ENCODE measurements around the gene IRS2. TPM values are rescaled to one million over a fixed set of nuclear protein-coding genes. Genes with fewer than 3 reads are reported as not detected.
"Not testable (repeated sequence)": the region's sequence is repeated elsewhere in the genome, so short reads cannot be mapped to it uniquely, and the experiment has no call there.

IRS2 gene, protein sequence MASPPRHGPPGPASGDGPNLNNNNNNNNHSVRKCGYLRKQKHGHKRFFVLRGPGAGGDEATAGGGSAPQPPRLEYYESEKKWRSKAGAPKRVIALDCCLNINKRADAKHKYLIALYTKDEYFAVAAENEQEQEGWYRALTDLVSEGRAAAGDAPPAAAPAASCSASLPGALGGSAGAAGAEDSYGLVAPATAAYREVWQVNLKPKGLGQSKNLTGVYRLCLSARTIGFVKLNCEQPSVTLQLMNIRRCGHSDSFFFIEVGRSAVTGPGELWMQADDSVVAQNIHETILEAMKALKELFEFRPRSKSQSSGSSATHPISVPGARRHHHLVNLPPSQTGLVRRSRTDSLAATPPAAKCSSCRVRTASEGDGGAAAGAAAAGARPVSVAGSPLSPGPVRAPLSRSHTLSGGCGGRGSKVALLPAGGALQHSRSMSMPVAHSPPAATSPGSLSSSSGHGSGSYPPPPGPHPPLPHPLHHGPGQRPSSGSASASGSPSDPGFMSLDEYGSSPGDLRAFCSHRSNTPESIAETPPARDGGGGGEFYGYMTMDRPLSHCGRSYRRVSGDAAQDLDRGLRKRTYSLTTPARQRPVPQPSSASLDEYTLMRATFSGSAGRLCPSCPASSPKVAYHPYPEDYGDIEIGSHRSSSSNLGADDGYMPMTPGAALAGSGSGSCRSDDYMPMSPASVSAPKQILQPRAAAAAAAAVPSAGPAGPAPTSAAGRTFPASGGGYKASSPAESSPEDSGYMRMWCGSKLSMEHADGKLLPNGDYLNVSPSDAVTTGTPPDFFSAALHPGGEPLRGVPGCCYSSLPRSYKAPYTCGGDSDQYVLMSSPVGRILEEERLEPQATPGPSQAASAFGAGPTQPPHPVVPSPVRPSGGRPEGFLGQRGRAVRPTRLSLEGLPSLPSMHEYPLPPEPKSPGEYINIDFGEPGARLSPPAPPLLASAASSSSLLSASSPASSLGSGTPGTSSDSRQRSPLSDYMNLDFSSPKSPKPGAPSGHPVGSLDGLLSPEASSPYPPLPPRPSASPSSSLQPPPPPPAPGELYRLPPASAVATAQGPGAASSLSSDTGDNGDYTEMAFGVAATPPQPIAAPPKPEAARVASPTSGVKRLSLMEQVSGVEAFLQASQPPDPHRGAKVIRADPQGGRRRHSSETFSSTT (N-terminal part only)
- total RNA-seq: 6.4 and 19.0 TPM in 2 replicates

DNA sequence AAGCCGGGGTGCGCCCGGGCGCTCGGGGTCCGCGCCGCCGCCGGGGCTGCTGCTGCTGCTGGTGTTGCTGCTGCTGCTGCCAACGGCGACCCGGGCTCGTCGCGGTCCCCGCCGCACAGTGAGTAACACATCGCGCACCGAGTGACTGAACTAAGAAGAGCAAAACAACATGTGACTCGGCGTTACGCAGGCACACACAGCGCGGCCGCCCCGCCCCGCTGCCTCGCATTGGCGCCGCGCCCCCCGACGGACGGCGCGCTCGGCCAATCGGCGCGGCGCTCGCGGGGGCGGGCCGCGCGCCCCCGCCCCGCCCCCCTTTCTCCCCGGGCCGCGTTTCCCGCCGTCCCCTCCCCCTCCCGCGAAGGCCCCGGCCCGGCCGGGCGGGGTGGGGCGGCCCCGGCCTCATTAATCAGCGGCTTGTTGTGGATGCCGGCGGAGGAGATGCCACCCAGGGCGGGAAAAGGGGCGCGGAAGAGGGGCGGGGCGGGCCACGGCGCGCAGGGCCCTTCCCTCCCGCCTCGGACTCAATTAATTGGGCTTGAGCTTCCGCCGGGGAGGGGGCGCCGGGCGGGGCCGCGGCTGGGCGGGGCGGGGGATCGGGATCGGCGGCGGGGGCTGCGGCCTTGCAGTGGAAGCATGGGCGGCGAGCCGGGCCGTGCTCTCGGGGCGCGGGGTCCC lies at the start of gene IRS2:
Gene IRS2 (minus strand): TSS at position 127 of the 678 bp plus-strand sequence. CDS start 530 bp downstream, outside the sequence.
- TF ChIP-seq, protein P1, sequence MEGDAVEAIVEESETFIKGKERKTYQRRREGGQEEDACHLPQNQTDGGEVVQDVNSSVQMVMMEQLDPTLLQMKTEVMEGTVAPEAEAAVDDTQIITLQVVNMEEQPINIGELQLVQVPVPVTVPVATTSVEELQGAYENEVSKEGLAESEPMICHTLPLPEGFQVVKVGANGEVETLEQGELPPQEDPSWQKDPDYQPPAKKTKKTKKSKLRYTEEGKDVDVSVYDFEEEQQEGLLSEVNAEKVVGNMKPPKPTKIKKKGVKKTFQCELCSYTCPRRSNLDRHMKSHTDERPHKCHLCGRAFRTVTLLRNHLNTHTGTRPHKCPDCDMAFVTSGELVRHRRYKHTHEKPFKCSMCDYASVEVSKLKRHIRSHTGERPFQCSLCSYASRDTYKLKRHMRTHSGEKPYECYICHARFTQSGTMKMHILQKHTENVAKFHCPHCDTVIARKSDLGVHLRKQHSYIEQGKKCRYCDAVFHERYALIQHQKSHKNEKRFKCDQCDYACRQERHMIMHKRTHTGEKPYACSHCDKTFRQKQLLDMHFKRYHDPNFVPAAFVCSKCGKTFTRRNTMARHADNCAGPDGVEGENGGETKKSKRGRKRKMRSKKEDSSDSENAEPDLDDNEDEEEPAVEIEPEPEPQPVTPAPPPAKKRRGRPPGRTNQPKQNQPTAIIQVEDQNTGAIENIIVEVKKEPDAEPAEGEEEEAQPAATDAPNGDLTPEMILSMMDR (IDR thresholded peaks at IDR 0.05; ENCODE audit: insufficient read depth, low read depth, low read length): no peak
- H3K4me3 ChIP-seq (ENCODE audit: low read depth, low read length): peak within 1 kb of the TSS; percentile 68
- peak; percentile 94 for DNase-seq (ENCODE audit: low read depth)

DNA sequence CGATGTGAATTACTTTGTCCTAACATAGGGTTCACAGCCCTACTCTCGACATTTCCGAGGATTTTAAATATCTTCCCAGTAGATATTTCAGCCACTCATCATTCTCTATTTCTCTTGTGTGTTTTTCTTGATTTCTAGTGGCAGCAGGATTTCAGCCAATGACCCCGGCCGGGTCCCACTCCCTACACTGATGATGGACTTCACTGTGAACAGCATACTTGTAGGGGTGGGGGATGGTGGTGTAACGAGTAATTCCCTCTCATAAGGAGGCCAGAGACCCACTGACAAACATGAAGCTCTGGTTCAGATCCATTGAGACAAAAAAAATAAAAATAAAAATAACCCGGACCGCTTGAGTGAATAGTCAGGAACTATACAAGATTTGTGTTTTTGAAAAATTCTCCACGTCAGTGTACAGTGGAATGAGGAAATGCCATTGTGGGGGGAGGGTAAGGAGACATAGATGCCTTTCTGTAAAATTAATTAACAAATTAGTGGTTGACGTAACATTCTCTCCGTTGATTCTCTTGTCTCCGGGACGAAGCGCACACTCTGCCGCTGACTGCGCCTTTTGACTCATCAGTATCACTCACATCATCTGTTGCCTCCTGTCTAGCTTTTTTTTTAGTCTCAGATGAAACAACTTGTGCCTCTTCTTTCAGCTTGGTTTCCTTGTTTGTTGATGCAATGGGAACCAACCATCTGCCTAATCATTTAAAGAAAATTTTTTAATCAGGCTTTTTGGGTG lies 48.8 kb upstream of the IRS2 start:
- no peak overlapping the region for H3K4me3 ChIP-seq (ENCODE audit: low read depth, low read length)
- no peak for DNase-seq (ENCODE audit: low read depth)
- TF ChIP-seq, protein P1 (IDR thresholded peaks at IDR 0.05; ENCODE audit: insufficient read depth, low read depth, low read length): no peak

DNA sequence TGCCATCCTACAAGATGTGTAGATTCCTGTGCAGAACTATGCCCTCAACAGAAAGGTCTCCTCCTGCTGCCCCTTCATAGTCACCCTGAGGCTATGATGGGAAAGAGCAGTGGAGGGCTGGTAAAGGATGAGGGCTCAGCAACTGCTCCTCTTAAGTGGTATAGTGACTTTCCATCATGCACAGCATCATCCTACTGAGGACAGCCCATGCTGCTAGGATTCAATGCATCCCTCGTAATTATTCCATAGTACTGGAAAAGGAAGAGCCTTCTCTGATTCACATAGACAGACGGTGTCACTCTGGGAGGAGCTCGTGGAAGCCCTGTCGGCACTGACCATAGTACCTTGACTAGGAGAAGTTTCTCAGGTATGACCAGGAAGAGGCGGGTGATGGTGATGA lies 47.6 kb upstream of the IRS2 start:
- no peak overlapping the region for H3K4me3 ChIP-seq (ENCODE audit: low read depth, low read length)
- no peak for DNase-seq (ENCODE audit: low read depth)
- TF ChIP-seq, protein P1 (IDR thresholded peaks at IDR 0.05; ENCODE audit: insufficient read depth, low read depth, low read length): no peak

DNA sequence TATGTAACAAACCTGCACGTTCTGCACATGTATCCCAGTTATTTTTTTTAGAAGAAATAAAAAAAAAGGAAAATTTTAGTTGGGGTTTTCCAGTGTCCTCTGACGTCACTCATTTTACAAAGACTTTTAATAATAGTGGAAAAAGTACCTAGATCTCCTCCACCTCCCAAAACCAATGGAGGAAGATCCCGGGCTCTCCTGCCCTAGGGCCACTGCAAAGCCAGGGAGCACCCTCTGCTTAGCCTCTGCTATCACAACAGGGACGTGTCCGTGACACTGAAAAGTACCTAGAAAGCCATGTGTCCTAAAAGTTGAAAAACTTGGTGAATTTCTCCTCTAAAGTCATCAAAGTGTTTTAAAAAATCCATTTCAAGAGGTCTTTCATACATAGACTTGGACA lies 46.7 kb upstream of the IRS2 start:
- H3K4me3 ChIP-seq (ENCODE audit: low read depth, low read length): no peak overlapping the region
- TF ChIP-seq, protein P1 (IDR thresholded peaks at IDR 0.05; ENCODE audit: insufficient read depth, low read depth, low read length): no peak
- DNase-seq (ENCODE audit: low read depth): no peak

DNA sequence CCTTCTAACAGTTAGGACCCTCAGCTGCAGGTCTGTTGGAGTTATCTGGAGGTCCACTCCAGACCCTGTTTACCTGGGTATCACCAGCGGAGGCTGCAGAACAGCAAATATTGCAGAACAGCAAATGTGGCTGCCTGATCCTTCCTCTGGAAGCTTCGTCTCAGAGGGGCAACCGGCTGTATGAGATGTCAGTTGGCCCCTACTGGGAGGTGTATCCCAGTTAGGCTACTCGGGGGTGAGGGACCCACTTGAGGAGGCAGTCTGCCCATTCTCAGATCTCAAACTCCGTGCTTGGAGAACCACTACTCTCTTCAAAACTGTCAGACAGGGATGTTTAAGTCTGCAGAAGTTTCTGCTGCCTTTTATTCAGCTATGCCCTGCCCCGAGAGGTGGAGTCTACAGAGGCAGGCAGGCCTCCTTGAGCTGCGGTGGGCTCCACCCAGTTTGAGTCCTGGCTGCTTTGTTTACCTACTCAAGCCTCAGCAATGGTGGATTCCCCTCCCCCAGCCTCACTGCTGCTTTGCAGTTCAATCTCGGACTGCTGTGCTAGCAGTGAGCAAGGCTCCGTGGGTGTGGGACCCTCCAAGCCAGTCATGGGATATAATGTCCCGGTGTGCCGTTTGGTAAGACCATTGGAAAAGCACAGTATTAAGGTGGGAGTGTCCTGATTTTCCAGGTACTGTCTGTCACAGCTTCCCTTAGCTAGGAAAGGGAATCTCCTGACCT lies 42.4 kb upstream of the IRS2 start:
- H3K4me3 ChIP-seq (ENCODE audit: low read depth, low read length); DNase-seq (ENCODE audit: low read depth): not testable (repeated sequence)

DNA sequence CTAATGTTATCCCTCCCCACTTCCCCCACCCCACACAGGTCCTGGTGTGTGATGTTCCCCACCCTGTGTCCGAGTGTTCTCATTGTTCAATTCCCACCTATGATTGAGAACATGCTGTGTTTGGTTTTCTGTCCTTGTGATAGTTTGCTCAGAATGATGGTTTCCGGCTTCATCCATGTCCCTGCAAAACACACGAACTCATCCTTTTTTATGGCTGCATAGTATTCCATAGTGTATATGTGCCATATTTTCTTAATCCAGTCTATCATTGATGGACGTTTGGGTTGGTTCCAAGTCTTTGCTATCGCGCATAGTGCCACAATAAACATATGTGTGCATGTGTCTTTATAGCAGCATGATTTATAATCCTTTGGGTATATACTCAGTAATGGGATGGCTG lies 36.8 kb upstream of the IRS2 start:
- not testable (repeated sequence) for DNase-seq (ENCODE audit: low read depth); H3K4me3 ChIP-seq (ENCODE audit: low read depth, low read length)
